HepG2 (cell line): ENCODE results near the gene BYSL.

ENCODE experiments used
- CAMTA2 ChIP-seq: sonication (generic); formaldehyde crosslinking; IDR thresholded peaks from 2 replicates; pipeline ENCODE4 v1.4.0; 2020; ENCODE audit warnings: mild to moderate bottlenecking, missing genetic modification reagents, borderline replicate concordance
- CEBPG ChIP-seq: IDR thresholded peaks from 2 replicates; pipeline ENCODE4 v1.6.1; 2016
- CHD2 ChIP-seq: IDR thresholded peaks from 2 replicates; pipeline ENCODE4 v1.6.1; 2011; ENCODE audit warnings: low read depth, low read length, improper control_type of control experiment
- HIVEP1 ChIP-seq: sonication (generic); formaldehyde crosslinking; IDR thresholded peaks from 2 replicates; pipeline ENCODE4 v1.4.0; 2020; ENCODE audit warnings: mild to moderate bottlenecking, missing genetic modification reagents
- ISX ChIP-seq: sonication (generic); formaldehyde crosslinking; conservative IDR thresholded peaks from 2 replicates; pipeline ENCODE4 v1.5.0; 2020; ENCODE audit warnings: missing genetic modification reagents
- KDM1A ChIP-seq: IDR thresholded peaks from 2 replicates; pipeline ENCODE4 v1.6.1; 2016; ENCODE audit warnings: missing compliant biosample characterization
- POLR2AphosphoS5 ChIP-seq: IDR thresholded peaks from 2 replicates; pipeline ENCODE4 v1.6.1; 2012; ENCODE audit warnings: low read depth, low read length
- RBFOX2 ChIP-seq: fragments of 200-400 bp; formaldehyde crosslinking; IDR thresholded peaks from 2 replicates; pipeline ENCODE4 v1.6.1; 2017; ENCODE audit warnings: low read depth, mild to moderate bottlenecking, low read length
- RBM22 ChIP-seq: fragments of 200-400 bp; formaldehyde crosslinking; optimal IDR thresholded peaks from 2 replicates; pipeline ENCODE3; 2017; ENCODE audit warnings: mild to moderate bottlenecking, low read length, moderate library complexity
- SUZ12 ChIP-seq: fragments of 150-350 bp; IDR thresholded peaks from 2 replicates; pipeline ENCODE4 v1.6.1; 2014; ENCODE audit warnings: low read depth, low read length
- TCF12 ChIP-seq, 2 experiments: fragments of 450-650 bp in 1 of 2; sonication (generic) in 1 of 2; formaldehyde crosslinking in 1 of 2; IDR thresholded peaks; 2 replicates each; pipeline versions ENCODE4 v1.6.1 to v1.8.0; 2017 to 2022; ENCODE audit warnings: antibody characterized with exemption in 1 of 2, mild to moderate bottlenecking in 1 of 2, missing genetic modification reagents in 1 of 2, moderate library complexity in 1 of 2
- ZNF496 ChIP-seq: sonication (generic); formaldehyde crosslinking; IDR thresholded peaks from 2 replicates; pipeline ENCODE4 v1.8.1; 2023; ENCODE audit warnings: mild to moderate bottlenecking, moderate library complexity, missing genetic modification reagents; ENCODE audit not compliant: insufficient replicate concordance
- ZNF546 ChIP-seq: sonication (generic); formaldehyde crosslinking; conservative IDR thresholded peaks from 2 replicates; pipeline ENCODE4 v1.8.1; 2023; ENCODE audit warnings: mild to moderate bottlenecking, missing genetic modification reagents
- ZNF746 ChIP-seq: sonication (generic); formaldehyde crosslinking; IDR thresholded peaks from 2 replicates; pipeline ENCODE4 v1.8.0; 2022; ENCODE audit warnings: mild to moderate bottlenecking, missing genetic modification reagents

GRCh38 chr6:41939176-41939847, 18.0 kb downstream of the BYSL start:
- TF ChIP-seq TCF12 (IDR thresholded peaks at IDR 0.05) (no peak), TCF12 (CRISPR knock-in tag; IDR thresholded peaks at IDR 0.05) (no peak), KDM1A (no peak), CAMTA2 (CRISPR knock-in tag) (no peak), ZNF496 (CRISPR knock-in tag) (no peak), ISX (CRISPR knock-in tag) (no peak), ZNF746 (CRISPR knock-in tag) (no peak), CEBPG (CRISPR knock-in tag) (no peak), SUZ12 (no peak), CHD2 (no peak), RBM22 (no peak), HIVEP1 (CRISPR knock-in tag) (no peak), RBFOX2 (no peak), ZNF546 (no peak), POLR2AphosphoS5 (no peak)
